Measurements from ENCODE around the gene TULP4. TPM values are rescaled to one million over a fixed set of nuclear protein-coding genes. Genes with fewer than 3 reads are reported as not detected.

Gene TULP4
- polyA plus RNA-seq, 1 donor (not counting 4 experiments of a cell fraction or from before 2014, with no cell fraction given): 13.1 TPM

DNA sequence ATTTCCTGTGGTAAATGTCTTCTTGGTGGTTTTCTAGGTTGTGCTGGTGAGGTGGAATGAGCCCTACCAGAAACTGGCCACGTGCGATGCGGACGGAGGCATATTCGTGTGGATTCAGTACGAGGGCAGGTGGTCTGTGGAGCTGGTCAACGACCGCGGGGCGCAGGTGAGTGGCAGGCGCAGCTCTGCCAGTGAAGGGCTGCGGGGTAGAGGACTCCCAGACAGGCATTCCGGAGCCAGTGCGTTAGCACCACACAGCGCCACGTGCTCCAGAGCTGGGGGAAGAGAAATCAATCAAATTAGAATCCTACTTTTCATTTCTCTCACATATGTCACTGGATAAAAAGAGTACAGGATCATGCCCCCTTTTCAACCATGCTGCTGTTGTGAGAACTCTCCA is 100.8 kb downstream of the TULP4 start:
- Histone ChIP-seq H3K79me2 (ENCODE audit: control insufficient read depth, insufficient read depth, low read length) (peaks cover 3% of the 10 kb centered on the region), H3K4me2 (ENCODE audit: control insufficient read depth, extremely low read depth, insufficient read depth, low read depth, low read length) (no peak overlapping the region), H2AFZ (ENCODE audit: control insufficient read depth, low read length) (no peak overlapping the region), H4K20me1 (ENCODE audit: control insufficient read depth, extremely low read depth, insufficient read depth, low read length) (no peaks in the 10 kb centered on the region), H3K9me1 (ENCODE audit: control insufficient read depth, extremely low read depth, insufficient read depth, low read length) (no peaks in the 10 kb centered on the region), H3K27me3 (ENCODE audit: control insufficient read depth, extremely low read depth, insufficient read depth, low read length) (no peaks in the 10 kb centered on the region), H3K36me3 (ENCODE audit: control insufficient read depth in 2 of 2, extremely low read depth in 1 of 2, insufficient read depth in 2 of 2, low read length in 2 of 2) (peaks cover 4 to 15% of the 10 kb centered on the region in 2 experiments), H3K9me3 (ENCODE audit: control insufficient read depth, low read depth, low read length) (no peaks in the 10 kb centered on the region), H3K27ac (ENCODE audit: control insufficient read depth, insufficient read depth, low read length) (no peak overlapping the region), H3K4me1 (ENCODE audit: control insufficient read depth, extremely low read depth, insufficient read depth, low read length) (peaks cover 43% of the 10 kb centered on the region), H3K4me3 (ENCODE audit: control insufficient read depth in 2 of 3, extremely low read depth in 1 of 3, insufficient read depth in 2 of 3, low read depth in 1 of 3, low read length in 3 of 3) (no peak overlapping the region), H3K9ac (ENCODE audit: control insufficient read depth, extremely low read depth, insufficient read depth, low read length) (no peak overlapping the region)
- DNase-seq (ENCODE audit: low read depth, low spot score) (no peak), FAIRE-seq (no peak)
- dilution Hi-C loops (cut with MboI; ENCODE audit: extremely low pct_ligation_motif_present, low sequenced_read_pairs): no loop called here
- TF ChIP-seq, protein P1, sequence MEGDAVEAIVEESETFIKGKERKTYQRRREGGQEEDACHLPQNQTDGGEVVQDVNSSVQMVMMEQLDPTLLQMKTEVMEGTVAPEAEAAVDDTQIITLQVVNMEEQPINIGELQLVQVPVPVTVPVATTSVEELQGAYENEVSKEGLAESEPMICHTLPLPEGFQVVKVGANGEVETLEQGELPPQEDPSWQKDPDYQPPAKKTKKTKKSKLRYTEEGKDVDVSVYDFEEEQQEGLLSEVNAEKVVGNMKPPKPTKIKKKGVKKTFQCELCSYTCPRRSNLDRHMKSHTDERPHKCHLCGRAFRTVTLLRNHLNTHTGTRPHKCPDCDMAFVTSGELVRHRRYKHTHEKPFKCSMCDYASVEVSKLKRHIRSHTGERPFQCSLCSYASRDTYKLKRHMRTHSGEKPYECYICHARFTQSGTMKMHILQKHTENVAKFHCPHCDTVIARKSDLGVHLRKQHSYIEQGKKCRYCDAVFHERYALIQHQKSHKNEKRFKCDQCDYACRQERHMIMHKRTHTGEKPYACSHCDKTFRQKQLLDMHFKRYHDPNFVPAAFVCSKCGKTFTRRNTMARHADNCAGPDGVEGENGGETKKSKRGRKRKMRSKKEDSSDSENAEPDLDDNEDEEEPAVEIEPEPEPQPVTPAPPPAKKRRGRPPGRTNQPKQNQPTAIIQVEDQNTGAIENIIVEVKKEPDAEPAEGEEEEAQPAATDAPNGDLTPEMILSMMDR (optimal IDR thresholded peaks at IDR 0.05 in 1 of 3, IDR thresholded peaks at IDR 0.05 in 1 of 3, conservative IDR thresholded peaks at IDR 0.05 in 1 of 3; ENCODE audit: extremely low read depth in 1 of 3, insufficient read depth in 2 of 3, low read length in 3 of 3): no peak
- no peak for TF ChIP-seq EZH2 (IDR thresholded peaks at IDR 0.05; ENCODE audit: low read length)

- DNase-seq (ENCODE audit: low read depth, low spot score) (no peak), FAIRE-seq (no peak)
- TF ChIP-seq EZH2 (IDR thresholded peaks at IDR 0.05; ENCODE audit: low read length): no peak
- TF ChIP-seq, protein P1 (optimal IDR thresholded peaks at IDR 0.05 in 1 of 3, IDR thresholded peaks at IDR 0.05 in 1 of 3, conservative IDR thresholded peaks at IDR 0.05 in 1 of 3; ENCODE audit: extremely low read depth in 1 of 3, insufficient read depth in 2 of 3, low read length in 3 of 3): no peak
- Histone ChIP-seq H3K4me3 (ENCODE audit: control insufficient read depth in 2 of 3, extremely low read depth in 1 of 3, insufficient read depth in 2 of 3, low read depth in 1 of 3, low read length in 3 of 3) (no peak overlapping the region), H2AFZ (ENCODE audit: control insufficient read depth, low read length) (no peak overlapping the region), H4K20me1 (ENCODE audit: control insufficient read depth, extremely low read depth, insufficient read depth, low read length) (no peaks in the 10 kb centered on the region), H3K9me1 (ENCODE audit: control insufficient read depth, extremely low read depth, insufficient read depth, low read length) (no peaks in the 10 kb centered on the region), H3K79me2 (ENCODE audit: control insufficient read depth, insufficient read depth, low read length) (peaks cover 3% of the 10 kb centered on the region), H3K27ac (ENCODE audit: control insufficient read depth, insufficient read depth, low read length) (no peak overlapping the region), H3K36me3 (ENCODE audit: control insufficient read depth in 2 of 2, extremely low read depth in 1 of 2, insufficient read depth in 2 of 2, low read length in 2 of 2) (peaks cover 4 to 15% of the 10 kb centered on the region in 2 experiments), H3K9me3 (ENCODE audit: control insufficient read depth, low read depth, low read length) (no peaks in the 10 kb centered on the region), H3K9ac (ENCODE audit: control insufficient read depth, extremely low read depth, insufficient read depth, low read length) (no peak overlapping the region), H3K4me1 (ENCODE audit: control insufficient read depth, extremely low read depth, insufficient read depth, low read length) (peaks cover 44% of the 10 kb centered on the region), H3K27me3 (ENCODE audit: control insufficient read depth, extremely low read depth, insufficient read depth, low read length) (no peaks in the 10 kb centered on the region), H3K4me2 (ENCODE audit: control insufficient read depth, extremely low read depth, insufficient read depth, low read depth, low read length) (no peak overlapping the region)
- dilution Hi-C loops (cut with MboI; ENCODE audit: extremely low pct_ligation_motif_present, low sequenced_read_pairs): no loop called here
Observed at GRCh38 chr6:158413814-158414565, 101.7 kb downstream of the TULP4 start.

All from keratinocyte (primary cell).